Skin epidermis (tissue), 12 donors: ENCODE results near the gene WDFY2.

Source experiments
- H3K27ac ChIP-seq, 21 experiments: fragments of 200-600 bp; sonication (generic) in 11 of 21; one replicate each; pipeline ENCODE4 v1.5.0; 2020; ENCODE audit warnings: mild to moderate bottlenecking in 3 of 21, inconsistent platforms in 2 of 21, moderate library complexity in 2 of 21
- H3K4me3 ChIP-seq, 7 experiments: fragments of 200-600 bp; sonication (generic) in 2 of 7; one replicate each; pipeline ENCODE4 v1.5.0; 2020; ENCODE audit warnings: inconsistent platforms in 2 of 7, mild to moderate bottlenecking in 2 of 7, moderate library complexity in 1 of 7

The WDFY2 gene

GRCh38 chr13:51772105-51772455 lies 187.8 kb downstream of the WDFY2 start:
- peak overlapping the region in 1 of 21 experiments; percentile 80 for H3K27ac ChIP-seq
- no peak overlapping the region for H3K4me3 ChIP-seq

- Histone ChIP-seq H3K27ac (peak overlapping the region in 1 of 21 experiments; percentile 34), H3K4me3 (no peak overlapping the region)
Measured at GRCh38 chr13:51772781-51773180, 188.5 kb downstream of the WDFY2 start.

GRCh38 chr13:51773515-51773914 lies 189.3 kb downstream of the WDFY2 start:
- no peak overlapping the region for H3K27ac ChIP-seq
- H3K4me3 ChIP-seq, result no peak overlapping the region

- H3K27ac ChIP-seq, result no peak overlapping the region
Measured at GRCh38 chr13:51776179-51776578, 191.9 kb downstream of the WDFY2 start.

GRCh38 chr13:51777921-51778320 lies 193.7 kb downstream of the WDFY2 start:
- Histone ChIP-seq H3K4me3 (no peak overlapping the region), H3K27ac (no peak overlapping the region)

More at GRCh38 chr13:51776179-51776578, 191.9 kb downstream of the WDFY2 start:
- H3K4me3 ChIP-seq, result no peak overlapping the region

GRCh38 chr13:51778392-51778791 lies 194.1 kb downstream of the WDFY2 start:
- Histone ChIP-seq H3K4me3 (no peak overlapping the region), H3K27ac (no peak overlapping the region)

GRCh38 chr13:51780099-51780498 lies 195.8 kb downstream of the WDFY2 start:
- no peak overlapping the region for H3K4me3 ChIP-seq
- H3K27ac ChIP-seq, result no peak overlapping the region

- H3K27ac ChIP-seq, result no peak overlapping the region
- H3K4me3 ChIP-seq, result no peak overlapping the region
Measured at GRCh38 chr13:51781246-51782022, 197.2 kb downstream of the WDFY2 start.

- no peak overlapping the region for H3K27ac ChIP-seq
- H3K4me3 ChIP-seq, result no peak overlapping the region
Measured at GRCh38 chr13:51782026-51782710, 197.9 kb downstream of the WDFY2 start.

GRCh38 chr13:51783428-51784094 lies 199.3 kb downstream of the WDFY2 start:
- H3K4me3 ChIP-seq, result no peak overlapping the region
- H3K27ac ChIP-seq, result no peak overlapping the region

- H3K27ac ChIP-seq, result no peak overlapping the region
Measured at GRCh38 chr13:51784097-51784496, 199.8 kb downstream of the WDFY2 start.

GRCh38 chr13:51785712-51786424 lies 201.6 kb downstream of the WDFY2 start:
- Histone ChIP-seq H3K27ac (peak overlapping the region in 8 of 21 experiments; percentile 21 to 69 (median 50)), H3K4me3 (no peak overlapping the region)

More at GRCh38 chr13:51784097-51784496, 199.8 kb downstream of the WDFY2 start:
- H3K4me3 ChIP-seq, result no peak overlapping the region

- Histone ChIP-seq H3K27ac (peak overlapping the region in 9 of 21 experiments; percentile 4 to 77 (median 52)), H3K4me3 (no peak overlapping the region)
Measured at GRCh38 chr13:51786425-51787265, 202.4 kb downstream of the WDFY2 start.

GRCh38 chr13:51793570-51794271 lies 209.5 kb downstream of the WDFY2 start:
- Histone ChIP-seq H3K4me3 (no peak overlapping the region), H3K27ac (peak overlapping the region in 11 of 21 experiments; percentile 3 to 57 (median 31))

- H3K4me3 ChIP-seq, result no peak overlapping the region
- no peak overlapping the region for H3K27ac ChIP-seq
Measured at GRCh38 chr13:51794964-51795363, 210.7 kb downstream of the WDFY2 start.

- Histone ChIP-seq H3K4me3 (no peak overlapping the region), H3K27ac (no peak overlapping the region)
Measured at GRCh38 chr13:51795419-51795818, 211.2 kb downstream of the WDFY2 start.

GRCh38 chr13:51796546-51796945 lies 212.3 kb downstream of the WDFY2 start:
- no peak overlapping the region for H3K27ac ChIP-seq
- H3K4me3 ChIP-seq, result no peak overlapping the region

GRCh38 chr13:51797664-51798488 lies 213.6 kb downstream of the WDFY2 start:
- no peak overlapping the region for H3K4me3 ChIP-seq
- no peak overlapping the region for H3K27ac ChIP-seq
